ENCODE data around the gene RNF217. TPM values are rescaled to one million over a fixed set of nuclear protein-coding genes. Genes with fewer than 3 reads are reported as not detected.

Gene RNF217
- total and polyA plus RNA-seq, 8 donors = 1.9 to 32.7 (median 11.2) TPM

- peaks cover 0 to 9% (median 4%) of the 10 kb centered on the region in 4 donors for H3K9me3 ChIP-seq
- TF ChIP-seq POLR2A (IDR thresholded peaks at IDR 0.05) (no peak), CTCF (IDR thresholded peaks at IDR 0.05) (no peak), EP300 (IDR thresholded peaks at IDR 0.05) (no peak), POLR2AphosphoS5 (IDR thresholded peaks at IDR 0.05) (no peak)
- H3K4me1 ChIP-seq = peaks cover 0 to 18% (median 9%) of the 10 kb centered on the region in 4 donors
- no peak overlapping the region for H3K27ac ChIP-seq
- peaks cover 0 to 15% (median 11%) of the 10 kb centered on the region in 4 donors for H3K36me3 ChIP-seq
- DNase-seq = no peak
- H3K4me3 ChIP-seq = no peak overlapping the region
- intact Hi-C loops (cut with DNase I; ENCODE audit: low total_unique reads) = no loop called here
- H3K27me3 ChIP-seq = no peaks in the 10 kb centered on the region
- 91 to 98% (median 98%) methylated on average over 4 of the region's 4 CpGs for WGBS, 5 donors
Measured at GRCh38 chr6:124979294-124979678, 17.0 kb downstream of the RNF217 start.

- intact Hi-C loops (cut with DNase I; ENCODE audit: low total_unique reads) = no loop called here
Measured at GRCh38 chr6:124982669-124983068, 20.4 kb downstream of the RNF217 start.

GRCh38 chr6:124983383-124984083, 21.3 kb downstream of the RNF217 start:
- Histone ChIP-seq H3K27ac (no peak overlapping the region), H3K36me3 (peaks cover 0 to 5% (median 5%) of the 10 kb centered on the region in 4 donors), H3K4me1 (peaks cover 0 to 12% (median 5%) of the 10 kb centered on the region in 4 donors), H3K9me3 (peaks cover 0 to 3% (median 1%) of the 10 kb centered on the region in 4 donors), H3K4me3 (no peak overlapping the region), H3K27me3 (no peaks in the 10 kb centered on the region)
- DNase-seq = no peak
- intact Hi-C loops (cut with DNase I; ENCODE audit: low total_unique reads) = no loop called here
- 78 to 91% (median 83%) methylated on average over 2 of the region's 2 CpGs for WGBS, 5 donors
- TF ChIP-seq EP300 (IDR thresholded peaks at IDR 0.05) (no peak), POLR2AphosphoS5 (IDR thresholded peaks at IDR 0.05) (no peak), POLR2A (IDR thresholded peaks at IDR 0.05) (no peak), CTCF (IDR thresholded peaks at IDR 0.05) (no peak)

More at GRCh38 chr6:124982669-124983068, 20.4 kb downstream of the RNF217 start:
- Histone ChIP-seq H3K36me3 (peaks cover 0 to 14% (median 11%) of the 10 kb centered on the region in 4 donors), H3K4me1 (peaks cover 0 to 14% (median 6%) of the 10 kb centered on the region in 4 donors), H3K4me3 (no peak overlapping the region), H3K9me3 (peaks cover 0 to 9% (median 4%) of the 10 kb centered on the region in 4 donors), H3K27me3 (no peaks in the 10 kb centered on the region), H3K27ac (no peak overlapping the region)
- no peak for TF ChIP-seq CTCF (IDR thresholded peaks at IDR 0.05)
- no peak for TF ChIP-seq EP300 (IDR thresholded peaks at IDR 0.05)
- TF ChIP-seq POLR2AphosphoS5 (IDR thresholded peaks at IDR 0.05) = no peak
- no peak for TF ChIP-seq POLR2A (IDR thresholded peaks at IDR 0.05)
- DNase-seq = no peak

GRCh38 chr6:124984668-124985338, 22.6 kb downstream of the RNF217 start:
- Histone ChIP-seq H3K36me3 (no peaks in the 10 kb centered on the region), H3K27me3 (no peaks in the 10 kb centered on the region), H3K4me3 (no peak overlapping the region), H3K27ac (no peak overlapping the region), H3K4me1 (peaks cover 0 to 12% (median 5%) of the 10 kb centered on the region in 4 donors), H3K9me3 (no peaks in the 10 kb centered on the region)
- intact Hi-C loops (cut with DNase I; ENCODE audit: low total_unique reads) = no loop called here
- 93 to 100% (median 97%) methylated on average over 1 of the region's 1 CpG for WGBS, 5 donors
- no peak for DNase-seq
- TF ChIP-seq EP300 (IDR thresholded peaks at IDR 0.05) (no peak), POLR2A (IDR thresholded peaks at IDR 0.05) (no peak), POLR2AphosphoS5 (IDR thresholded peaks at IDR 0.05) (no peak), CTCF (IDR thresholded peaks at IDR 0.05) (no peak)
